HepG2 (cell line): ENCODE results near the gene MYO5A. TPM values are rescaled to one million over a fixed set of nuclear protein-coding genes. Genes with fewer than 3 reads are reported as not detected.

Source experiments
- ATAC-seq: fragments of 200-7000 bp; cut with Tn5 transposase; 3 replicates; pipeline ENCODE4 v1.9.1; 2020; ENCODE audit warnings: mild to moderate bottlenecking, moderate library complexity
- BruUV-seq: library from RNA; stranded (reverse); fragments of 400-500 nt; replicated peaks from 2 replicates; lab custom pipeline; 2021; lab: Mats Ljungman, UMichigan
- CTCF ChIA-PET: fragments of 300-600 bp; formaldehyde crosslinking; extraction: SDS; loops from one replicate; lab custom pipeline; 2021; ENCODE audit warnings: low total read pairs, inconsistent platforms, low intra/inter-chr PET ratio; lab: Yijun Ruan, JAX
- POLR2A ChIA-PET: fragments of 350-600 bp; sonication (Branson Sonifier 250); formaldehyde crosslinking; loops from one replicate; lab custom pipeline; 2020; ENCODE audit warnings: antibody characterized with exemption, inconsistent platforms; lab: Yijun Ruan, JAX
- DNase-seq: peaks from one replicate; pipeline ENCODE4 v3.0.0-alpha.2; 2015; ENCODE audit warnings: low spot score
- FAIRE-seq: peaks from 3 replicates; lab custom pipeline; 2011; peaks lifted over from hg19 to GRCh38; lab: Jason Lieb, UNC
- H2AFZ ChIP-seq: one replicate; pipeline ENCODE4 v1.6.1; 2011; ENCODE audit warnings: low read length, inconsistent platforms
- H3K27ac ChIP-seq: fragments of 300-600 bp; 3 replicates; pipeline ENCODE4 v1.8.0; 2011; ENCODE audit warnings: mixed run types, mild to moderate bottlenecking, mixed read lengths, low read length, inconsistent platforms; ENCODE audit not compliant: insufficient read depth; ENCODE audit errors: extremely low read length
- H3K27me3 ChIP-seq, 2 experiments: fragments of 200-600 bp in 1 of 2; 2 replicates in 1 of 2; 3 replicates in 1 of 2; pipeline versions ENCODE4 v1.6.0 to v1.8.0; 2011; ENCODE audit warnings: low read length in 2 of 2, mild to moderate bottlenecking in 2 of 2, moderate library complexity in 2 of 2, inconsistent platforms in 1 of 2; ENCODE audit not compliant: insufficient read depth in 2 of 2, control insufficient read depth in 1 of 2
- H3K36me3 ChIP-seq, 2 experiments: fragments of 200-600 bp in 1 of 2; replicated peaks in 1 of 2; 2 replicates in 1 of 2; 3 replicates in 1 of 2; pipeline versions ENCODE4 v1.5.1 to v1.8.0; 2011; ENCODE audit warnings: low read length in 2 of 2, inconsistent platforms in 1 of 2; ENCODE audit not compliant: insufficient read depth in 2 of 2, control insufficient read depth in 1 of 2
- H3K4me1 ChIP-seq: 2 replicates; pipeline ENCODE4 v1.5.1; 2012; ENCODE audit warnings: low read length, inconsistent platforms; ENCODE audit not compliant: insufficient read depth
- H3K4me2 ChIP-seq: 2 replicates; pipeline ENCODE4 v1.6.0; 2011; ENCODE audit warnings: low read depth, low read length, inconsistent platforms
- H3K4me3 ChIP-seq, 3 experiments: fragments of 200-600 bp in 1 of 3; sonication (generic), shearing (Covaris generic) in 1 of 3; replicated peaks in 1 of 3; 2 replicates each; pipeline ENCODE4 v1.5.1; 2011 to 2016; ENCODE audit warnings: low read length in 3 of 3, inconsistent platforms in 2 of 3, low read depth in 2 of 3, mild to moderate bottlenecking in 2 of 3, control low read depth in 1 of 3, mixed read lengths in 1 of 3; ENCODE audit not compliant: insufficient read depth in 1 of 3
- H3K79me2 ChIP-seq: one replicate; pipeline ENCODE4 v1.6.1; 2011; ENCODE audit warnings: low read length, inconsistent platforms; ENCODE audit not compliant: insufficient read depth
- H3K9ac ChIP-seq: 2 replicates; pipeline ENCODE4 v1.6.0; 2011; ENCODE audit warnings: mild to moderate bottlenecking, low read depth, low read length, inconsistent platforms; ENCODE audit not compliant: insufficient read depth
- H3K9me3 ChIP-seq: 2 replicates; pipeline ENCODE4 v1.5.1; 2012; ENCODE audit warnings: mild to moderate bottlenecking, low read length
- H4K20me1 ChIP-seq: 2 replicates; pipeline ENCODE4 v1.6.0; 2011; ENCODE audit warnings: inconsistent platforms, mild to moderate bottlenecking, low read length, moderate library complexity; ENCODE audit not compliant: insufficient read depth
- MAFF ChIP-seq: IDR thresholded peaks from 2 replicates; pipeline ENCODE4 v1.6.1; 2011; ENCODE audit warnings: low read depth, low read length, improper control_type of control experiment
- MAFK ChIP-seq, 2 experiments: IDR thresholded peaks in 1 of 2; conservative IDR thresholded peaks in 1 of 2; 2 replicates each; pipeline ENCODE4 v1.6.1; 2011; ENCODE audit warnings: improper control_type of control experiment in 2 of 2, low read length in 2 of 2
- MIER2 ChIP-seq: IDR thresholded peaks from 2 replicates; pipeline ENCODE4 v1.6.1; 2016; ENCODE audit warnings: missing biosample characterization, missing genetic modification reagents
- SALL2 ChIP-seq: sonication (generic); formaldehyde crosslinking; IDR thresholded peaks from 2 replicates; pipeline ENCODE4 v1.8.1; 2023; ENCODE audit warnings: mild to moderate bottlenecking, missing genetic modification reagents, inconsistent platforms
- SMAD1 ChIP-seq: sonication (generic); formaldehyde crosslinking; IDR thresholded peaks from 2 replicates; pipeline ENCODE4 v1.4.0; 2020; ENCODE audit warnings: missing genetic modification reagents, low read depth, mild to moderate bottlenecking, borderline replicate concordance
- ZNF687 ChIP-seq: sonication (generic); formaldehyde crosslinking; IDR thresholded peaks from 2 replicates; pipeline ENCODE4 v1.5.1; 2020; ENCODE audit warnings: mild to moderate bottlenecking, missing genetic modification reagents, moderate library complexity
- WGBS: methylation state at CpG from one replicate; pipeline ENCODE4 v1.1.6; 2017; ENCODE audit warnings: low lambda C conversion rate; 5-methylcytosine and 5-hydroxymethylcytosine counted together
- in situ Hi-C: cut with HindIII; loops from 2 replicates; pipeline ENCODE4 v1.10.0; 2017; ENCODE audit warnings: low pct_unique_long_range_greater_than_20kb; ENCODE audit not compliant: extremely low pct_ligation_motif_present
- intact Hi-C: fragments of 100-400 bp; cut with micrococcal nuclease; formaldehyde crosslinking; loops from one replicate; pipeline ENCODE4 v1.10.0; 2022; ENCODE audit not compliant: unreplicated experiment
- polyA plus RNA-seq, 8 experiments: library from polyadenylated mRNA; depleted of rRNA in 3 of 8; stranded (reverse) in 7 of 8; unstranded in 1 of 8; fragments of >200 nt; fragmentation: Illumina TruSeq in 4 of 8; extraction: Trizol in 4 of 8; gene quantifications; 2 replicates each; pipeline versions ENCODE4 v1.2.1 to v1.2.3, GENCODE V29; 2011 to 2016; ENCODE audit warnings: low read depth in 4 of 8, missing spikeins in 1 of 8, mixed read lengths in 1 of 8; ENCODE audit not compliant: insufficient read depth in 1 of 8
- total RNA-seq, 5 experiments: library from RNA; depleted of rRNA; stranded (reverse); fragments of >200 nt; fragmentation: Illumina TruSeq; extraction: Trizol; gene quantifications; 2 replicates each; pipeline ENCODE4 v1.2.3, GENCODE V29; 2016; ENCODE audit warnings: low read depth in 1 of 5

Gene MYO5A
- total and polyA plus RNA-seq, 2 of the 13 experiments (the other 11 are each of a cell fraction or from before 2014, with no cell fraction given), result 2.8 to 4.8 TPM

- Histone ChIP-seq H3K4me3 (no peak overlapping the region), H3K36me3 (no peaks in the 10 kb centered on the region), H4K20me1 (no peaks in the 10 kb centered on the region), H3K4me2 (no peak overlapping the region), H3K4me1 (peaks cover 7% of the 10 kb centered on the region; the same call in 1 of the 2 replicates), H3K9me3 (no peaks in the 10 kb centered on the region), H3K27me3 (no peaks in the 10 kb centered on the region), H2AFZ (no peak overlapping the region), H3K79me2 (no peaks in the 10 kb centered on the region), H3K27ac (no peak overlapping the region), H3K9ac (no peak overlapping the region)
- ATAC-seq (no peak), FAIRE-seq (no peak), DNase-seq (no peak)
- CTCF ChIA-PET, result no interaction called here
- POLR2A ChIA-PET, result no interaction called here
- BruUV-seq, result no TSS peak
- WGBS, result 79% methylated on average over 2 of the region's 2 CpGs
- intact Hi-C loops (no loop called here), in situ Hi-C loops (no loop called here)
- TF ChIP-seq MAFK (conservative IDR thresholded peaks at IDR 0.05 in 1 of 2, IDR thresholded peaks at IDR 0.05 in 1 of 2; ENCODE audit: low read length in 2 of 2), result peak; percentile 37 to 67; a peak in 3 of 4 replicates
- no peak for TF ChIP-seq SMAD1 (CRISPR knock-in tag)
- no peak for TF ChIP-seq SALL2
- no peak for TF ChIP-seq ZNF687 (CRISPR knock-in tag)
- TF ChIP-seq MAFF, result peak; percentile 47; the same call in 1 of the 2 replicates
- no peak for TF ChIP-seq MIER2 (CRISPR knock-in tag)
Measured at GRCh38 chr15:52485290-52485689, 43.4 kb downstream of the MYO5A start.
